Pancreas (tissue), 10 donors: ENCODE results near the gene H2AZ1. TPM values are rescaled to one million over a fixed set of nuclear protein-coding genes. Genes with fewer than 3 reads are reported as not detected.

ENCODE experiments used
- ATAC-seq, 4 donors: fragments of 200-7000 bp; cut with Tn5 transposase; one replicate each; pipeline versions ENCODE4 v1.8.0 to v1.9.1; 2020; ENCODE audit warnings: mild to moderate bottlenecking in 4 of 4, moderate library complexity in 4 of 4
- DNase-seq, 6 donors: peaks; one replicate each; pipeline ENCODE4 v3.0.0-alpha.2; 2020
- FAIRE-seq: peaks from 2 replicates; lab custom pipeline; 2012; peaks lifted over from hg19 to GRCh38; lab: Jason Lieb, UNC
- H3K27ac ChIP-seq, 4 donors: fragments of 200-600 bp; sonication (generic); 1 replicate in 3 of 4; 2 replicates in 1 of 4; pipeline versions ENCODE4 v1.5.0 to v1.8.0; 2020
- H3K27me3 ChIP-seq, 4 donors: fragments of 200-600 bp; one replicate each; pipeline ENCODE4 v1.8.0; 2021
- H3K36me3 ChIP-seq, 3 donors: fragments of 200-600 bp; sonication (generic) in 1 of 3; one replicate each; pipeline versions ENCODE4 v1.5.0 to v1.8.0; 2020 to 2021
- H3K4me1 ChIP-seq, 3 donors: fragments of 200-600 bp; one replicate each; pipeline ENCODE4 v1.8.0; 2021
- H3K4me3 ChIP-seq, 4 donors: fragments of 200-600 bp; sonication (generic) in 2 of 4; one replicate each; pipeline versions ENCODE4 v1.5.0 to v1.8.0; 2020 to 2021
- H3K9me3 ChIP-seq, 4 donors: fragments of 200-600 bp; one replicate each; pipeline ENCODE4 v1.8.0; 2021
- CTCF ChIP-seq, 4 donors: fragments of 200-600 bp; sonication (generic) in 3 of 4; IDR thresholded peaks; one replicate each; pipeline versions ENCODE4 v1.5.0 to v1.8.0; 2021; ENCODE audit warnings: antibody characterized with exemption in 4 of 4
- WGBS, 2 donors: extraction: QIAGEN DNeasy Blood & Tissue Kit; methylation state at CpG; one replicate each; pipeline ENCODE4 v1.1.7; 2013; 5-methylcytosine and 5-hydroxymethylcytosine counted together
- intact Hi-C, 3 donors: fragments of 100-400 bp; cut with DNase I; formaldehyde crosslinking; loops; one replicate each; pipeline versions ENCODE4 v1.11.1 to v1.14.2; 2022
- polyA plus RNA-seq, 2 donors: library from polyadenylated mRNA; stranded (reverse); fragments of 200-250 nt; gene quantifications; one replicate each; pipeline ENCODE4 v1.2.3, GENCODE V29; 2013
- total RNA-seq, 6 donors: library from RNA; stranded (reverse); fragmentation: NEBNext Ultra II Directional in 4 of 6; extraction: Animal tissue kit (Norgen Biotek cat#: 25700) in 4 of 6; gene quantifications; one replicate each; pipeline versions ENCODE4 v1.2.1 to v1.2.4, GENCODE V29; 2021 to 2023
- donor health status: healthy with polysubstance abuse.
- donor health status: DM: no; HTN: no; CAD: no; lungs with moderate emphysema.
- donor health status: DM: no; HTN: no; CAD: no.
- donor health status: control.
- donor health status: control.
- donor health status: Bipolar disorder and iron deficiency.
- donor health status: DM: yes; HTN: yes; CAD: no.
- donor health status: DM: no; HTN: no; CAD: no.
- donor health status: DM: no; HTN: no; CAD: no.
- donor health status: DM: yes; HTN: yes; CAD: no.

The H2AZ1 gene
- total and polyA plus RNA-seq, 8 donors: 25.1 to 91.5 (median 43.7) TPM

- Histone ChIP-seq H3K27me3 (no peaks in the 10 kb centered on the region), H3K4me1 (peaks cover 4 to 17% (median 16%) of the 10 kb centered on the region in 3 donors), H3K4me3 (peak overlapping the region; percentile 48 to 88 (median 84)), H3K27ac (peak overlapping the region; percentile 73 to 95 (median 88)), H3K36me3 (no peaks in the 10 kb centered on the region), H3K9me3 (no peaks in the 10 kb centered on the region)
- FAIRE-seq (no peak), DNase-seq (no peak), ATAC-seq (no peak)
- 0% methylated on average over 8 of the region's 8 CpGs for WGBS, 2 donors
- intact Hi-C loops: no loop called here
- TF ChIP-seq CTCF (IDR thresholded peaks at IDR 0.05): no peak
Observed at GRCh38 chr4:99950913-99951254, 809 bp upstream of the H2AZ1 start.

GRCh38 chr4:99949034-99949998 lies 759 bp downstream of the H2AZ1 start:
- Histone ChIP-seq H3K4me3 (peak overlapping the region; percentile 65 to 85 (median 78)), H3K27ac (peak overlapping the region; percentile 28 to 95 (median 70)), H3K4me1 (peaks cover 4 to 31% (median 21%) of the 10 kb centered on the region in 3 donors), H3K36me3 (no peaks in the 10 kb centered on the region), H3K9me3 (no peaks in the 10 kb centered on the region), H3K27me3 (no peaks in the 10 kb centered on the region)
- DNase-seq (peak; percentile 83 to 90 (median 86)), FAIRE-seq (no peak), ATAC-seq (peak; percentile 33 to 70 (median 57))
- intact Hi-C loops: loop anchor here in 1 of 3 donors (10.0 kb wide), 1 partner anchor 135 kb away; the partner anchor contains the start of gene DAPP1
- TF ChIP-seq CTCF (IDR thresholded peaks at IDR 0.05): peak; percentile 56 to 82 (median 72)
- WGBS, 2 donors: 0 to 1% methylated on average over 78 to 98 of the region's 98 CpGs

- intact Hi-C loops: loop anchor here in 1 of 3 donors (10.0 kb wide), 1 partner anchor 133 kb away; the partner anchor contains the start of gene DAPP1
Observed at GRCh38 chr4:99947608-99948007, 2.5 kb downstream of the H2AZ1 start.

GRCh38 chr4:99947190-99947578 lies 2.9 kb downstream of the H2AZ1 start:
- Histone ChIP-seq H3K27me3 (no peaks in the 10 kb centered on the region), H3K4me1 (peaks cover 4 to 34% (median 21%) of the 10 kb centered on the region in 3 donors), H3K27ac (peak overlapping the region; percentile 85 to 95 (median 90)), H3K4me3 (peak overlapping the region; percentile 64 to 96 (median 84)), H3K36me3 (no peaks in the 10 kb centered on the region), H3K9me3 (no peaks in the 10 kb centered on the region)
- WGBS, 2 donors: 8 to 16% methylated on average over 8 of the region's 8 CpGs
- ATAC-seq (no peak), FAIRE-seq (no peak), DNase-seq (no peak)
- no peak for TF ChIP-seq CTCF (IDR thresholded peaks at IDR 0.05)
- intact Hi-C loops: loop anchor here in 1 of 3 donors (10.0 kb wide), 1 partner anchor 132 kb away; the partner anchor contains the start of gene DAPP1

More at GRCh38 chr4:99947608-99948007, 2.5 kb downstream of the H2AZ1 start:
- Histone ChIP-seq H3K27me3 (no peaks in the 10 kb centered on the region), H3K4me1 (peaks cover 4 to 34% (median 21%) of the 10 kb centered on the region in 3 donors), H3K36me3 (no peaks in the 10 kb centered on the region), H3K4me3 (peak overlapping the region in 1 of 4 donors; percentile 64), H3K9me3 (no peaks in the 10 kb centered on the region), H3K27ac (peak overlapping the region in 3 of 4 donors; percentile 7 to 95 (median 85))
- DNase-seq (no peak), FAIRE-seq (no peak), ATAC-seq (no peak)
- TF ChIP-seq CTCF (IDR thresholded peaks at IDR 0.05): no peak
- WGBS, 2 donors: 62 to 77% methylated on average over 4 of the region's 4 CpGs
